ENCODE measurements around the gene DHX35. TPM values are rescaled to one million over a fixed set of nuclear protein-coding genes. Genes with fewer than 3 reads are reported as not detected.

Gene DHX35
- total and polyA plus RNA-seq, 10 of the 15 experiments (the other 5 are each of a cell fraction or from before 2014, with no cell fraction given): 4.3 to 21.6 (median 14.9) TPM

DNA sequence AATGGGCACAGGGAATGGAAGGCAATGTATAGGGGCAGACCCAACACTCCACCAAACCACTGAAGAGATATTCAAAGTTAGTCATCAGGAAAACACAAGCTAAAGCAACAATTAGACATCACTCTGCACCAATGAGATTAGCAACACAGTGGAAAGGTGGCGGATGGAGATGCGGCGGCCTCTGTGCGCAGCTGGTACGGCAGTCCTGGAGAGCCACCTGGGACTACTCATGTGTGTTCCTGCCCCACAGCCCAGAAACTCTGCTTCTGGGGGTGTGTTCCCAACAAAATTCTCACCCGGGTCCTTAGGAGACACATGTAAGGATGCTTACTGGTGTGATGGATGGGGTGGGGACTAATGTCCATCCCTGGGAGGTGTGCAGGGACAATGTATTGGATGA lies 82.4 kb downstream of the DHX35 start:
- Histone ChIP-seq H3K36me3 (ENCODE audit: control insufficient read depth in 2 of 2, insufficient read depth in 2 of 2, low read length in 1 of 2) (peaks cover 4 to 5% of the 10 kb centered on the region in 2 experiments; a peak in 3 of 4 replicates), H4K20me1 (ENCODE audit: control insufficient read depth, insufficient read depth) (no peaks in the 10 kb centered on the region), H3K4me2 (ENCODE audit: control insufficient read depth, insufficient read depth) (no peak overlapping the region), H3K79me2 (ENCODE audit: control insufficient read depth, insufficient read depth, low read length) (no peaks in the 10 kb centered on the region), H2AFZ (ENCODE audit: control insufficient read depth, low read depth, low read length) (no peak overlapping the region), H3K9me3 (replicated peaks; ENCODE audit: control insufficient read depth, insufficient read depth, low read length) (no peaks in the 10 kb centered on the region), H3K4me3 (no peak overlapping the region), H3K27ac (ENCODE audit: control insufficient read depth, insufficient read depth) (no peak overlapping the region), H3K9ac (ENCODE audit: control insufficient read depth, insufficient read depth, low read length) (no peak overlapping the region), H3K27me3 (replicated peaks in 1 of 2; ENCODE audit: control insufficient read depth in 2 of 2, insufficient read depth in 2 of 2, low read length in 1 of 2) (no peaks in the 10 kb centered on the region), H3K4me1 (ENCODE audit: control insufficient read depth, insufficient read depth, low read length) (peaks cover 2% of the 10 kb centered on the region; the same call in 1 of the 2 replicates)
- BruUV-seq (replicated peaks): no TSS peak
- ChIA-PET SMC1A (ENCODE audit: uncharacterized antibody, unreplicated experiment) (interaction anchor here (0.6 to 6.9 kb wide), 4 partner anchors 81 to 133 kb away, joined by 3 to 54 read pairs (median 4); partner anchors contain the start of gene FAM83D), CTCF (interaction anchor here (0.6 to 8.4 kb wide), 4 partner anchors 8 to 118 kb away, joined by 3 to 182 read pairs (median 3); partner anchors contain the start of gene FAM83D), RAD21 (ENCODE audit: unreplicated experiment) (no interaction called here), POLR2A (no interaction called here)
- 94% methylated on average over 6 of the region's 6 CpGs for WGBS (ENCODE audit: insufficient coverage, insufficient replicate concordance, low lambda C conversion rate, missing lambda C conversion rate)
- in situ Hi-C loops (cut with MboI): no loop called here
- DNase-seq (ENCODE audit: low read depth, low spot score) (no peak), FAIRE-seq (no peak), ATAC-seq (no peak)
- TF ChIP-seq TCF3 (IDR thresholded peaks at IDR 0.05; ENCODE audit: borderline replicate concordance, insufficient read depth, low read depth, low read length): no peak
- TF ChIP-seq NR2C1 (IDR thresholded peaks at IDR 0.05): no peak
- TF ChIP-seq NFYA (IDR thresholded peaks at IDR 0.05; ENCODE audit: borderline replicate concordance, low read depth, low read length): no peak
- TF ChIP-seq CHD1 (IDR thresholded peaks at IDR 0.05; ENCODE audit: low read depth, low read length): no peak
- TF ChIP-seq, protein P1, sequence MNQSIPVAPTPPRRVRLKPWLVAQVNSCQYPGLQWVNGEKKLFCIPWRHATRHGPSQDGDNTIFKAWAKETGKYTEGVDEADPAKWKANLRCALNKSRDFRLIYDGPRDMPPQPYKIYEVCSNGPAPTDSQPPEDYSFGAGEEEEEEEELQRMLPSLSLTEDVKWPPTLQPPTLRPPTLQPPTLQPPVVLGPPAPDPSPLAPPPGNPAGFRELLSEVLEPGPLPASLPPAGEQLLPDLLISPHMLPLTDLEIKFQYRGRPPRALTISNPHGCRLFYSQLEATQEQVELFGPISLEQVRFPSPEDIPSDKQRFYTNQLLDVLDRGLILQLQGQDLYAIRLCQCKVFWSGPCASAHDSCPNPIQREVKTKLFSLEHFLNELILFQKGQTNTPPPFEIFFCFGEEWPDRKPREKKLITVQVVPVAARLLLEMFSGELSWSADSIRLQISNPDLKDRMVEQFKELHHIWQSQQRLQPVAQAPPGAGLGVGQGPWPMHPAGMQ (IDR thresholded peaks at IDR 0.05; ENCODE audit: borderline replicate concordance): no peak
- intact Hi-C loops (cut with micrococcal nuclease; ENCODE audit: unreplicated experiment): loop anchor here (10.0 kb wide), 1 partner anchor 290 kb away; no protein-coding TSS in a partner anchor
